ENCODE measurements around the gene IFITM1. TPM values are rescaled to one million over a fixed set of nuclear protein-coding genes. Genes with fewer than 3 reads are reported as not detected.

IFITM1 gene
- total RNA-seq, 1 experiment from 2014 or later, result 3.2 TPM

GRCh38 chr11:296171-297050, 17.4 kb upstream of the IFITM1 start:
- CTCF ChIA-PET, result no interaction called here

GRCh38 chr11:297051-297585, 16.7 kb upstream of the IFITM1 start:
- Mint-ChIP-seq H3K4me1 (ENCODE audit: low read depth, unreplicated experiment) (peaks cover 16% of the 10 kb centered on the region), H3K27ac (ENCODE audit: unreplicated experiment) (peak overlapping the region; percentile 5), H3K9me3 (ENCODE audit: unreplicated experiment) (no peaks in the 10 kb centered on the region), H3K4me3 (ENCODE audit: unreplicated experiment) (no peak overlapping the region), H3K27me3 (ENCODE audit: insufficient read depth, unreplicated experiment) (no peaks in the 10 kb centered on the region), H3K36me3 (ENCODE audit: insufficient read depth, unreplicated experiment) (peaks cover 25% of the 10 kb centered on the region)
- ChIA-PET POLR2A (no interaction called here), CTCF (no interaction called here)
- no peak for TF ChIP-seq CTCF (IDR thresholded peaks at IDR 0.05; ENCODE audit: insufficient read depth in 1 of 2, low read depth in 1 of 2, low read length in 1 of 2, severe bottlenecking in 1 of 2, unreplicated experiment in 1 of 2)
- BruUV-seq (replicated peaks), result no TSS peak
- H3K4me1 ChIP-seq, result peaks cover 22% of the 10 kb centered on the region
- H3K9me3 ChIP-seq, result no peaks in the 10 kb centered on the region
- H3K4me3 ChIP-seq (ENCODE audit: low read depth, low read length), result no peak overlapping the region
- peak in 1 of 2 experiments; percentile 32 for DNase-seq
- no peaks in the 10 kb centered on the region for H3K27me3 ChIP-seq (replicated peaks; ENCODE audit: control insufficient read depth, insufficient read depth, low read length)
- no peaks in the 10 kb centered on the region for H3K36me3 ChIP-seq (ENCODE audit: control insufficient read depth, insufficient read depth, low read length)
- intact Hi-C loops (cut with micrococcal nuclease; ENCODE audit: unreplicated experiment), result no loop called here

More at GRCh38 chr11:296171-297050, 17.4 kb upstream of the IFITM1 start:
- Histone ChIP-seq H3K4me3 (ENCODE audit: low read depth, low read length) (no peak overlapping the region), H3K4me1 (peaks cover 22% of the 10 kb centered on the region), H3K36me3 (ENCODE audit: control insufficient read depth, insufficient read depth, low read length) (no peaks in the 10 kb centered on the region), H3K27me3 (replicated peaks; ENCODE audit: control insufficient read depth, insufficient read depth, low read length) (no peaks in the 10 kb centered on the region), H3K9me3 (no peaks in the 10 kb centered on the region)
- H3K36me3 Mint-ChIP-seq (ENCODE audit: insufficient read depth, unreplicated experiment), result peaks cover 27% of the 10 kb centered on the region
- H3K27ac Mint-ChIP-seq (ENCODE audit: unreplicated experiment), result no peak overlapping the region
- no peak for TF ChIP-seq CTCF (IDR thresholded peaks at IDR 0.05; ENCODE audit: insufficient read depth in 1 of 2, low read depth in 1 of 2, low read length in 1 of 2, severe bottlenecking in 1 of 2, unreplicated experiment in 1 of 2)
- POLR2A ChIA-PET, result no interaction called here
- no TSS peak for BruUV-seq (replicated peaks)
- H3K4me1 Mint-ChIP-seq (ENCODE audit: low read depth, unreplicated experiment), result peaks cover 14% of the 10 kb centered on the region
- H3K9me3 Mint-ChIP-seq (ENCODE audit: unreplicated experiment), result no peaks in the 10 kb centered on the region
- H3K27me3 Mint-ChIP-seq (ENCODE audit: insufficient read depth, unreplicated experiment), result no peaks in the 10 kb centered on the region
- intact Hi-C loops (cut with micrococcal nuclease; ENCODE audit: unreplicated experiment), result no loop called here
- no peak for DNase-seq
- H3K4me3 Mint-ChIP-seq (ENCODE audit: unreplicated experiment), result no peak overlapping the region

GRCh38 chr11:297586-298405, 16.0 kb upstream of the IFITM1 start:
- Mint-ChIP-seq H3K4me3 (ENCODE audit: unreplicated experiment) (no peak overlapping the region), H3K27ac (ENCODE audit: unreplicated experiment) (peak overlapping the region; percentile 5), H3K27me3 (ENCODE audit: insufficient read depth, unreplicated experiment) (no peaks in the 10 kb centered on the region), H3K4me1 (ENCODE audit: low read depth, unreplicated experiment) (peaks cover 16% of the 10 kb centered on the region), H3K9me3 (ENCODE audit: unreplicated experiment) (no peaks in the 10 kb centered on the region), H3K36me3 (ENCODE audit: insufficient read depth, unreplicated experiment) (peaks cover 18% of the 10 kb centered on the region)
- H3K36me3 ChIP-seq (ENCODE audit: control insufficient read depth, insufficient read depth, low read length), result no peaks in the 10 kb centered on the region
- DNase-seq, result peak in 1 of 2 experiments; percentile 34
- intact Hi-C loops (cut with micrococcal nuclease; ENCODE audit: unreplicated experiment), result no loop called here
- ChIA-PET POLR2A (no interaction called here), CTCF (no interaction called here)
- no peaks in the 10 kb centered on the region for H3K9me3 ChIP-seq
- no peak overlapping the region for H3K4me3 ChIP-seq (ENCODE audit: low read depth, low read length)
- no peaks in the 10 kb centered on the region for H3K27me3 ChIP-seq (replicated peaks; ENCODE audit: control insufficient read depth, insufficient read depth, low read length)
- peaks cover 22% of the 10 kb centered on the region for H3K4me1 ChIP-seq
- no TSS peak for BruUV-seq (replicated peaks)
- TF ChIP-seq CTCF (IDR thresholded peaks at IDR 0.05; ENCODE audit: insufficient read depth in 1 of 2, low read depth in 1 of 2, low read length in 1 of 2, severe bottlenecking in 1 of 2, unreplicated experiment in 1 of 2), result no peak

All from Caco-2 (cell line).